HepG2 (cell line): ENCODE data around the gene KTI12. TPM values are rescaled to one million over a fixed set of nuclear protein-coding genes. Genes with fewer than 3 reads are reported as not detected.

Experiments
- ASH2L ChIP-seq: fragments of 300-600, 200-600 bp; sonication (generic); IDR thresholded peaks from 2 replicates; pipeline ENCODE4 v1.7.0; 2017; ENCODE audit warnings: low read depth, mild to moderate bottlenecking, moderate library complexity, mixed read lengths, low read length; ENCODE audit not compliant: insufficient read length
- CSRNP1 ChIP-seq: sonication (generic); formaldehyde crosslinking; IDR thresholded peaks from 2 replicates; pipeline ENCODE4 v1.8.1; 2023; ENCODE audit warnings: mild to moderate bottlenecking, missing genetic modification reagents
- GPN1 ChIP-seq: sonication (generic); formaldehyde crosslinking; IDR thresholded peaks from 2 replicates; pipeline ENCODE4 v1.5.1; 2020; ENCODE audit warnings: missing genetic modification reagents, borderline replicate concordance
- JUNB ChIP-seq: sonication (generic); formaldehyde crosslinking; IDR thresholded peaks from 2 replicates; pipeline ENCODE4 v1.8.0; 2022; ENCODE audit warnings: missing genetic modification reagents, mild to moderate bottlenecking, borderline replicate concordance
- RXRB ChIP-seq: IDR thresholded peaks from 2 replicates; pipeline ENCODE4 v1.6.1; 2016; ENCODE audit warnings: borderline replicate concordance, missing genetic modification reagents, missing compliant biosample characterization
- ZNF256 ChIP-seq: sonication (generic); formaldehyde crosslinking; conservative IDR thresholded peaks from 2 replicates; pipeline ENCODE4 v1.4.0; 2020; ENCODE audit warnings: missing genetic modification reagents
- ZNF337 ChIP-seq: sonication (generic); formaldehyde crosslinking; IDR thresholded peaks from 2 replicates; pipeline ENCODE4 v1.5.1; 2020; ENCODE audit warnings: missing genetic modification reagents, low read depth, mild to moderate bottlenecking, borderline replicate concordance
- ZZZ3 ChIP-seq: sonication (generic); formaldehyde crosslinking; IDR thresholded peaks from 2 replicates; pipeline ENCODE4 v1.4.0; 2020; ENCODE audit warnings: missing genetic modification reagents, mild to moderate bottlenecking, borderline replicate concordance
- polyA plus RNA-seq, 8 experiments: library from polyadenylated mRNA; depleted of rRNA in 3 of 8; stranded (reverse) in 7 of 8; unstranded in 1 of 8; fragments of >200 nt; fragmentation: Illumina TruSeq in 4 of 8; extraction: Trizol in 4 of 8; gene quantifications; 2 replicates each; pipeline versions ENCODE4 v1.2.1 to v1.2.3, GENCODE V29; 2011 to 2016; ENCODE audit warnings: low read depth in 4 of 8, missing spikeins in 1 of 8, mixed read lengths in 1 of 8; ENCODE audit not compliant: insufficient read depth in 1 of 8
- total RNA-seq, 5 experiments: library from RNA; depleted of rRNA; stranded (reverse); fragments of >200 nt; fragmentation: Illumina TruSeq; extraction: Trizol; gene quantifications; 2 replicates each; pipeline ENCODE4 v1.2.3, GENCODE V29; 2016; ENCODE audit warnings: low read depth in 1 of 5
- TF ChIP-seq, protein P1 (sequence below), 2 experiments: fragments of 450-650 bp in 1 of 2; sonication (generic) in 1 of 2; formaldehyde crosslinking in 1 of 2; IDR thresholded peaks; 2 replicates each; pipeline versions ENCODE4 v1.6.1 to v1.8.0; 2016 to 2022; ENCODE audit warnings: antibody characterized with exemption in 1 of 2, mild to moderate bottlenecking in 1 of 2, missing genetic modification reagents in 1 of 2
- TF ChIP-seq, protein P2 (sequence below): IDR thresholded peaks from 2 replicates; pipeline ENCODE4 v1.6.1; 2016; ENCODE audit warnings: missing compliant biosample characterization, missing genetic modification reagents, borderline replicate concordance
- TF ChIP-seq, protein P3 (sequence below): sonication (generic); formaldehyde crosslinking; IDR thresholded peaks from 2 replicates; pipeline ENCODE4 v1.4.0; 2020; ENCODE audit warnings: mild to moderate bottlenecking, missing genetic modification reagents
- TF ChIP-seq, protein P4 (sequence below): sonication (generic); formaldehyde crosslinking; IDR thresholded peaks from 2 replicates; pipeline ENCODE4 v1.4.0; 2020; ENCODE audit warnings: missing genetic modification reagents, mild to moderate bottlenecking, borderline replicate concordance

Gene KTI12
- total and polyA plus RNA-seq, 2 of the 13 experiments (the other 11 are each of a cell fraction or from before 2014, with no cell fraction given) = 7.4 to 10.2 TPM

GRCh38 chr1:52055066-52055865 lies 21.7 kb upstream of the KTI12 start, which contains the start of gene TXNDC12 (continued):
- TF ChIP-seq, protein P1, sequence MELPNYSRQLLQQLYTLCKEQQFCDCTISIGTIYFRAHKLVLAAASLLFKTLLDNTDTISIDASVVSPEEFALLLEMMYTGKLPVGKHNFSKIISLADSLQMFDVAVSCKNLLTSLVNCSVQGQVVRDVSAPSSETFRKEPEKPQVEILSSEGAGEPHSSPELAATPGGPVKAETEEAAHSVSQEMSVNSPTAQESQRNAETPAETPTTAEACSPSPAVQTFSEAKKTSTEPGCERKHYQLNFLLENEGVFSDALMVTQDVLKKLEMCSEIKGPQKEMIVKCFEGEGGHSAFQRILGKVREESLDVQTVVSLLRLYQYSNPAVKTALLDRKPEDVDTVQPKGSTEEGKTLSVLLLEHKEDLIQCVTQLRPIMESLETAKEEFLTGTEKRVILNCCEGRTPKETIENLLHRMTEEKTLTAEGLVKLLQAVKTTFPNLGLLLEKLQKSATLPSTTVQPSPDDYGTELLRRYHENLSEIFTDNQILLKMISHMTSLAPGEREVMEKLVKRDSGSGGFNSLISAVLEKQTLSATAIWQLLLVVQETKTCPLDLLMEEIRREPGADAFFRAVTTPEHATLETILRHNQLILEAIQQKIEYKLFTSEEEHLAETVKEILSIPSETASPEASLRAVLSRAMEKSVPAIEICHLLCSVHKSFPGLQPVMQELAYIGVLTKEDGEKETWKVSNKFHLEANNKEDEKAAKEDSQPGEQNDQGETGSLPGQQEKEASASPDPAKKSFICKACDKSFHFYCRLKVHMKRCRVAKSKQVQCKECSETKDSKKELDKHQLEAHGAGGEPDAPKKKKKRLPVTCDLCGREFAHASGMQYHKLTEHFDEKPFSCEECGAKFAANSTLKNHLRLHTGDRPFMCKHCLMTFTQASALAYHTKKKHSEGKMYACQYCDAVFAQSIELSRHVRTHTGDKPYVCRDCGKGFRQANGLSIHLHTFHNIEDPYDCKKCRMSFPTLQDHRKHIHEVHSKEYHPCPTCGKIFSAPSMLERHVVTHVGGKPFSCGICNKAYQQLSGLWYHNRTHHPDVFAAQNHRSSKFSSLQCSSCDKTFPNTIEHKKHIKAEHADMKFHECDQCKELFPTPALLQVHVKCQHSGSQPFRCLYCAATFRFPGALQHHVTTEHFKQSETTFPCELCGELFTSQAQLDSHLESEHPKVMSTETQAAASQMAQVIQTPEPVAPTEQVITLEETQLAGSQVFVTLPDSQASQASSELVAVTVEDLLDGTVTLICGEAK (IDR thresholded peaks at IDR 0.05) = no peak
- TF ChIP-seq, protein P1 (CRISPR knock-in tag; IDR thresholded peaks at IDR 0.05) = no peak
- TF ChIP-seq GPN1 (CRISPR knock-in tag) = no peak
- no peak for TF ChIP-seq CSRNP1
- no peak for TF ChIP-seq JUNB
- TF ChIP-seq, protein P2, sequence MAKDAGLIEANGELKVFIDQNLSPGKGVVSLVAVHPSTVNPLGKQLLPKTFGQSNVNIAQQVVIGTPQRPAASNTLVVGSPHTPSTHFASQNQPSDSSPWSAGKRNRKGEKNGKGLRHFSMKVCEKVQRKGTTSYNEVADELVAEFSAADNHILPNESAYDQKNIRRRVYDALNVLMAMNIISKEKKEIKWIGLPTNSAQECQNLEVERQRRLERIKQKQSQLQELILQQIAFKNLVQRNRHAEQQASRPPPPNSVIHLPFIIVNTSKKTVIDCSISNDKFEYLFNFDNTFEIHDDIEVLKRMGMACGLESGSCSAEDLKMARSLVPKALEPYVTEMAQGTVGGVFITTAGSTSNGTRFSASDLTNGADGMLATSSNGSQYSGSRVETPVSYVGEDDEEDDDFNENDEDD (CRISPR knock-in tag) = no peak
- TF ChIP-seq, protein P3, sequence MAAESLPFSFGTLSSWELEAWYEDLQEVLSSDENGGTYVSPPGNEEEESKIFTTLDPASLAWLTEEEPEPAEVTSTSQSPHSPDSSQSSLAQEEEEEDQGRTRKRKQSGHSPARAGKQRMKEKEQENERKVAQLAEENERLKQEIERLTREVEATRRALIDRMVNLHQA = no peak
- TF ChIP-seq ZZZ3 = no peak; the same call in 1 of the 2 replicates
- peak; percentile 82; the same call in 1 of the 2 replicates for TF ChIP-seq ZNF337 (CRISPR knock-in tag)
- peak; percentile 24; the same call in 1 of the 2 replicates for TF ChIP-seq RXRB (CRISPR knock-in tag)
- peak; percentile 15; the same call in 1 of the 2 replicates for TF ChIP-seq ZNF256 (CRISPR knock-in tag)
- peak; percentile 88 for TF ChIP-seq ASH2L
- TF ChIP-seq, protein P4, sequence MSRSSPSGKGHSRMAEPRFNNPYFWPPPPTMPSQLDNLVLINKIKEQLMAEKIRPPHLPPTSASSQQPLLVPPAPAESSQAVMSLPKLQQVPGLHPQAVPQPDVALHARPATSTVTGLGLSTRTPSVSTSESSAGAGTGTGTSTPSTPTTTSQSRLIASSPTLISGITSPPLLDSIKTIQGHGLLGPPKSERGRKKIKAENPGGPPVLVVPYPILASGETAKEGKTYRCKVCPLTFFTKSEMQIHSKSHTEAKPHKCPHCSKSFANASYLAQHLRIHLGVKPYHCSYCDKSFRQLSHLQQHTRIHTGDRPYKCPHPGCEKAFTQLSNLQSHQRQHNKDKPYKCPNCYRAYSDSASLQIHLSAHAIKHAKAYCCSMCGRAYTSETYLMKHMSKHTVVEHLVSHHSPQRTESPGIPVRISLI (CRISPR knock-in tag) = peak; percentile 99
